RWPE1 (cell line): ENCODE data around the gene CYSLTR2.
"Not testable (repeated sequence)": the region's sequence is repeated elsewhere in the genome, so short reads cannot be mapped to it uniquely, and the experiment has no call there.

ENCODE experiments used
- CTCF ChIA-PET: fragments of 350-600 bp; sonication (Branson Sonifier 250); formaldehyde crosslinking; extraction: SDS; loops from one replicate; lab custom pipeline; 2021; lab: Yijun Ruan, JAX
- POLR2A ChIA-PET: fragments of 400-600 bp; formaldehyde crosslinking; extraction: SDS; loops from one replicate; lab custom pipeline; 2020; ENCODE audit warnings: antibody characterized with exemption; ENCODE audit not compliant: low non-redundant PET; lab: Yijun Ruan, JAX
- DNase-seq: peaks from one replicate; pipeline ENCODE4 v3.0.0; 2012; ENCODE audit warnings: low spot score
- H3K27ac ChIP-seq: fragments of 450-650 bp; 2 replicates; pipeline ENCODE4 v1.5.1; 2017
- CTCF ChIP-seq: fragments of 450-650 bp; conservative IDR thresholded peaks from 2 replicates; pipeline ENCODE4 v1.5.1; 2017; ENCODE audit warnings: low read depth, mild to moderate bottlenecking

Gene CYSLTR2

GRCh38 chr13:48656608-48657007, 2.9 kb downstream of the CYSLTR2 start:
- POLR2A ChIA-PET: no interaction called here
- DNase-seq: no peak

GRCh38 chr13:48660361-48661076, 6.8 kb downstream of the CYSLTR2 start:
- ChIA-PET POLR2A (no interaction called here), CTCF (no interaction called here)
- no peak for TF ChIP-seq CTCF
- H3K27ac ChIP-seq: no peak overlapping the region
- no peak for DNase-seq

More at GRCh38 chr13:48656608-48657007, 2.9 kb downstream of the CYSLTR2 start:
- TF ChIP-seq CTCF: no peak
- CTCF ChIA-PET: no interaction called here
- H3K27ac ChIP-seq: no peak overlapping the region

GRCh38 chr13:48661107-48661506, 7.4 kb downstream of the CYSLTR2 start:
- ChIA-PET CTCF (interaction anchor here (0.7 kb wide), 1 partner anchor 524 kb away, joined by 3 read pairs; no protein-coding TSS in a partner anchor), POLR2A (no interaction called here)
- no peak for TF ChIP-seq CTCF
- no peak overlapping the region for H3K27ac ChIP-seq
- DNase-seq: no peak

- no peak for DNase-seq
- ChIA-PET POLR2A (no interaction called here), CTCF (no interaction called here)
- H3K27ac ChIP-seq: no peak overlapping the region
- no peak for TF ChIP-seq CTCF
Measured at GRCh38 chr13:48662226-48662625, 8.5 kb downstream of the CYSLTR2 start.

GRCh38 chr13:48667136-48667535, 13.4 kb downstream of the CYSLTR2 start:
- no peak for TF ChIP-seq CTCF
- CTCF ChIA-PET: no interaction called here
- POLR2A ChIA-PET: no interaction called here
- no peak overlapping the region for H3K27ac ChIP-seq
- DNase-seq: no peak

- DNase-seq, POLR2A ChIA-PET, CTCF ChIA-PET, H3K27ac ChIP-seq: not testable (repeated sequence)
Measured at GRCh38 chr13:48671421-48671820, 17.7 kb downstream of the CYSLTR2 start.

- ChIA-PET POLR2A (no interaction called here), CTCF (no interaction called here)
- no peak for DNase-seq
- no peak for TF ChIP-seq CTCF
- H3K27ac ChIP-seq: no peak overlapping the region
Measured at GRCh38 chr13:48675247-48675646, 21.5 kb downstream of the CYSLTR2 start.
